Activated naive CD4-positive, alpha-beta T cell treated with Interleukin-2 at 50 U/mL for 16 hours (primary cell): ENCODE data around the gene LCN6.
"Not testable (repeated sequence)": the region's sequence is repeated elsewhere in the genome, so short reads cannot be mapped to it uniquely, and the experiment has no call there.

Source experiments
- DNase-seq: peaks from one replicate; pipeline ENCODE4 v3.0.0-alpha.2; 2020

Gene LCN6

GRCh38 chr9:136704741-136705140 lies 43.6 kb downstream of the LCN6 start:
- not testable (repeated sequence) for DNase-seq

DNA sequence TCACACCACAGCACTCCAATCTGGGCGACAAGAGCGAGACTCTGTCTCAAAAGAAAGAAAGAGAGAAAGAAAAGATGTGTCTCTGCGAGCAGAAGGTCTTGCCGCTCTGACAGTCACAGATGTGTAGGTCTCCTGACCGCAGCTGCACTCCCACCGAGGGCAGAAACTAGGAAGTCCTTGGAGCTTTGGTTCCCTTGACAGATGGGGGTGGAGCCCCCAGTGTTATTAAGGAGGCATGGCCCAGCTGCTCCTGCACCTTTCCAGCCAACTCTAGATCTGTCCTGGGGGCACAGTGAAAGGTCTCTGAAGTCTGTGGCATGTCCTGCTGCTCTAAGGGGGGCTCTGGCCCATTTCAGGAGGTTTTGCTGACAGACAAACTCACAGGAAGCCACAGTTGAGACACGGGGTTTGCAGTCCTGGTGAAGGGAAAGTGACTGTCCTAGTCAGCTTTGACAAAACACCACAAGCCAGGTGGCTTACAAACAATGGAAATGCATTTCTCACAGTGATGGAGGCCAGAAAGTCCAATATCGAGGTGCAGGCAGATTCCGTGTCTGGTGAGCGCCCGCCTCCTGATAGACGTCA lies 45.0 kb downstream of the LCN6 start:
- DNase-seq: no peak

- DNase-seq: no peak
Measured at GRCh38 chr9:136701668-136702053, 46.7 kb downstream of the LCN6 start.

- DNase-seq: peak; percentile 75
Measured at GRCh38 chr9:136700959-136701667, 47.2 kb downstream of the LCN6 start.

DNA sequence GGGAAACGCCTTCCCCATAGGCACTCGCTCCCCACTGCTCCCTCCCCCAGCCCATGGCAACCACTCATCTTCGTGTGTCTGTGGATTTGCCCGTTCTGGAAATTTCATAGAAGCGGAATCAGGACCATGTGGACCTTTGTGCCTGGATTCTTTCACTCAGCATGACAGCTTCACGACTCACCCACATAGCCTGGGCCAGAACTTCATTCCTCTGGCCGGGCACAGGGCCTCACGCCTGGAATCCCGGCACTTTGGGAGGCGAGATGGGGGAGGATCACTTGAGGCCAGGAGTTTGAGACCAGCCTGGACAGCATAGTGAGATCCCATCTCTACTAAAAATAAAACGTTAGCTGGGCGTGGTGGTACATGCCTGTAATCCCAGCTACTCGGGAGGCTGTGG lies 48.0 kb downstream of the LCN6 start:
- DNase-seq: no peak

DNA sequence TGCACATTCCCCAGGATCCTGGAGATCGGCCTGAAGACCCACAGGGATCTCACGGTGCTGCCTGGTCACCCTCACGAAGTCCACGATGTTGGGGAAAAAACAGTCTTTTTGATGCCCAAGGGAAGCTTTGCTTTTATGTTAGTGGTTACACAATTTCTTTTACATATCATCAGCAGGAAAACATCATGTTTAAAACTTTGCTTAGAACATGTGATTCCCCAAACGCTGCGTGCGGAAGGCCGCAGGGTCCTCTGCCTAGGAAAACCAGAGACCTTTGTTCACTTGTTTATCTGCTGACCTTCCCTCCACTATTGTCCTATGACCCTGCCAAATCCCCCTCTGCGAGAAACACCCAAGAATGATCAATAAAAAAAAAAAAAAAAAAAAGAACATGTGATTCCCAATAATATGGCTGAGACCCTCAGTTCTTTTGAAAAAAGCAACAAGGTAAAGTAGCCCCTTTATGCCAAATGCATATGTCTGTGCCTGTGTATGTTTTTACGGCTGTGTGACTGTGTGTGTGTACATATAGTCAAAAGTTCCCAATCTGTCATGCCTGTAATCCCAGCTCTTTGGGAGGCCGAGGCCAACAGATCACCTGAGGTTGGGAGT lies 49.6 kb downstream of the LCN6 start:
- DNase-seq: no peak

DNA sequence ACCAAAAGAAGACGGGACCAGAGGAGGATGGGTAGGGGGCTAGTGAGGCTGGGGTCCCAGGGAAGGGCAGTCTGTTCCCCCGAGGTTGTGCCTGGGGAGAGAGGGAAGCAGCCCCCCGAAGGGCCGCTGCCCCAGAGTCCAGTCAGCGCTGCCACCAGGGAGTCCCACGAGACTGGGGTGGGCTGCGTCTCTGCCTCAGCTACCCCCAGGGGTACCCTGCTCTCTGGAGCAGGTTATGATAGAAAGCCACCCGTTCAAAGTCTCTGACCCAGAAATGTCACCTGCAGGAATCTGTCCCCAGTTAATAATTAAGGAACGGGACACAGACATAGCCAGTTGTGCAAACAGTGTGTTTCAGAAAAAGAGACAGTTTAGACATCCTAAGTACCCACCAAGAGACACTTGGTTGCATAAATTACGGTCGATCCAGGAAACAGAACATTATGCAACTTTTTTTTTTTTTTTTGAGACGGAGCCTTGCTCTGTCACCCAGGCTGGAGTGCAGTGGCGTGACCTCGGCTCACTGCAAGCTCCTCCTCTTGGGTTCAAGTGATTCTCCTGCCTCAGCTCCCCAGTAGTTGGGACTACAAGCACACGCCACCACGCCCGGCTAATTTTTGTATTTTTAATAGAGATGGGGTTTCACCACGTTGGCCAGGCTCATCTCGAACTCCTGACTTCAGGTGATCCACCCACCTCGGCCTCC lies 50.4 kb downstream of the LCN6 start:
- DNase-seq: no peak

GRCh38 chr9:136697146-136697820 lies 51.0 kb downstream of the LCN6 start:
- DNase-seq: no peak

GRCh38 chr9:136696502-136696901 lies 51.8 kb downstream of the LCN6 start:
- no peak for DNase-seq

DNA sequence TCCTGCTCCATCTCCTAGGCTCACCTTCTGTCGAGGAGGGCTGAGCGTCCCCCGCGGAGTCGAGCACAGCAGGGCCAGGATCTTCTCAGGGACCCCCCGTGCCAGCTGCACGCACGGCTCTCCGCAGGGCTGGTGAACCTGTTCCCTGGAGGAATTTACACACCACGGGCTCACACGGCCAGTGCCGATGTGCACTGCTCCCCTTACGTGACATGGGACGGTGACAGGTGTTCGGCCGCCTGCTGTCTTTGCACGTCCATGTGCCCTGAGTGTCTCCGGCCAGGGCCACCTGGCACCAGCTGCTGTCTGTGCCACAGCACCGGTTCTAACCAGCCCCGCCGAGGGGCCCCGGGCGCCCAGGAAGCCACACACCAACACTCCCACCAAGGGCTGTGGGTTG lies 52.4 kb downstream of the LCN6 start:
- DNase-seq: no peak

DNA sequence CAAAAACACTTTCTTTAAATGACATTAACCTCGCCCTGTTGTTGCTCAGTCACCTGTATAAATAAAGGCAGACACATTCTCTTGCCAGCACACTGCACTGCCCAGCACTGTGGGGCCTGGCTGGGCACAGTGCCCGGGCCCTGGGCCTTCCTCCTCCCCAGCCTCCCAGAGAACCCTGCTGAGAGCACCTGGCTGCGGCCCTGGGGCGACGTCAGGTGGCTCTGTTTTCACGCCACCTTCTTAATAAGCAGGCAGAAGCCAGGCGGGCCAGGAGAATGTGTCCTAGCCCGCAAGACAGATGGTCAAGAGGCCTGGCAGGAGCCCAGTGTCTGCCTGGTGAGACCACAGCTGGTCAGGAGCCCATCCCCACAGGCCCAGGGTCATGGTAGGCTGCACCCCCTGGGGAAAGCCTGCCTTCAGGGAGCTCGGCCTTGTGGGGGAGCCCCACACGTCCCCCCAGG lies 52.9 kb downstream of the LCN6 start:
- no peak for DNase-seq

GRCh38 chr9:136694872-136695247 lies 53.5 kb downstream of the LCN6 start:
- no peak for DNase-seq

GRCh38 chr9:136694163-136694871 lies 54.0 kb downstream of the LCN6 start:
- peak; percentile 14 for DNase-seq
